ENCODE measurements around the gene TACC2.

DNA sequence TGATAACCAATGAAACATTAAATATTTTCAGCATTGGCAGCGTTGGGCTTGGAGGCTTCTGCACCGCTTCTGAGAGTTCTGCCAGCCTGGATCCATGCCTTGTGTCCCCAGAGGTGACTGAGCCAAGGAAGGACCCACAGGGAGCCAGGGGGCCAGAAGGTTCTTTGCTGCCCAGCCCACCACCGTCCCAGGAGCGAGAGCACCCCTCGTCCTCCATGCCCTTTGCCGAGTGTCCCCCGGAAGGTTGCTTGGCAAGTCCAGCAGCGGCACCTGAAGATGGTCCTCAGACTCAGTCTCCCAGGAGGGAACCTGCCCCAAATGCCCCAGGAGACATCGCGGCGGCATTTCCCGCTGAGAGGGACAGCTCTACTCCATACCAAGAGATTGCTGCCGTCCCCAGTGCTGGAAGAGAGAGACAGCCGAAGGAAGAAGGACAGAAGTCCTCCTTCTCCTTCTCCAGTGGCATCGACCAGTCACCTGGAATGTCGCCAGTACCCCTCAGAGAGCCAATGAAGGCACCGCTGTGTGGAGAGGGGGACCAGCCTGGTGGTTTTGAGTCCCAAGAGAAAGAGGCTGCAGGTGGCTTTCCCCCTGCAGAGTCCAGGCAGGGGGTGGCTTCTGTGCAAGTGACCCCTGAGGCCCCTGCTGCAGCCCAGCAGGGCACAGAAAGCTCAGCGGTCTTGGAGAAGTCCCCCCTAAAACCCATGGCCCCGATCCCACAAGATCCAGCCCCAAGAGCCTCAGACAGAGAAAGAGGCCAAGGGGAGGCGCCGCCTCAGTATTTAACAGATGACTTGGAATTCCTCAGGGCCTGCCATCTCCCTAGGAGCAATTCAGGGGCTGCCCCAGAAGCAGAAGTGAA, 93.9 kb downstream of the TACC2 start:
- TF ChIP-seq, protein P1, sequence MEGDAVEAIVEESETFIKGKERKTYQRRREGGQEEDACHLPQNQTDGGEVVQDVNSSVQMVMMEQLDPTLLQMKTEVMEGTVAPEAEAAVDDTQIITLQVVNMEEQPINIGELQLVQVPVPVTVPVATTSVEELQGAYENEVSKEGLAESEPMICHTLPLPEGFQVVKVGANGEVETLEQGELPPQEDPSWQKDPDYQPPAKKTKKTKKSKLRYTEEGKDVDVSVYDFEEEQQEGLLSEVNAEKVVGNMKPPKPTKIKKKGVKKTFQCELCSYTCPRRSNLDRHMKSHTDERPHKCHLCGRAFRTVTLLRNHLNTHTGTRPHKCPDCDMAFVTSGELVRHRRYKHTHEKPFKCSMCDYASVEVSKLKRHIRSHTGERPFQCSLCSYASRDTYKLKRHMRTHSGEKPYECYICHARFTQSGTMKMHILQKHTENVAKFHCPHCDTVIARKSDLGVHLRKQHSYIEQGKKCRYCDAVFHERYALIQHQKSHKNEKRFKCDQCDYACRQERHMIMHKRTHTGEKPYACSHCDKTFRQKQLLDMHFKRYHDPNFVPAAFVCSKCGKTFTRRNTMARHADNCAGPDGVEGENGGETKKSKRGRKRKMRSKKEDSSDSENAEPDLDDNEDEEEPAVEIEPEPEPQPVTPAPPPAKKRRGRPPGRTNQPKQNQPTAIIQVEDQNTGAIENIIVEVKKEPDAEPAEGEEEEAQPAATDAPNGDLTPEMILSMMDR (IDR thresholded peaks at IDR 0.05; ENCODE audit: low read length): no peak
- TF ChIP-seq EZH2 (IDR thresholded peaks at IDR 0.05; ENCODE audit: borderline replicate concordance, low read length): no peak
